KG1 (cell line): ENCODE results near the gene CHMP4B.

Experiments
- DNase-seq: peaks from one replicate; lab custom pipeline; 2025; lab: John Stamatoyannopoulos, UW

Gene CHMP4B

DNA sequence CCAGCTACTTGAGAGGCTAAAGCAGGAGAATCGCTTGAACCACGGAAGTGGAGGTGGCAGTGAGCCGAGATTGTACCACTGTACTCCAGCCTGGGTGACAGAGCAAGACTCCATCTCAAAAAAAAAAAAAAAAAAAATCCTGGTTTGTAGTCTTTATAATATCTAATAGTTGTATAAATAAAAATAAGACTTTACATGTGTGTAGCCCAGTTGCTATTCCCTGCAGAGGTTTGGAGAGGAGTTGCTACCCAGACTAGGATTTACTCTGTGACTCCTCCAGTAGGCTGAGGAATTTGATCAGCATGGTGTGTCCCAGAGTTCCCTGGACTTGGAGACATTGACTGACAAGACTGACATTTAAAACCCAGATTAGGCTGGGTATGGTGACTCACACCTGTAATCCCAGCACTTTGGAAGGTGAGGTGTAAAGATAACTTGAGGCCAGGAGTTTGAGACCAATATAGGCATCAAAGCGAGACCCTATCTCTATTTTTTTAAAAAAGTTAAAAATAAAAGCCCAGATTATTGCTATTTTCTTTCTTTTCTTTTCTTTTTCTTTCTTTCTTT, 10.2 kb downstream of the CHMP4B start:
- DNase-seq, result no peak

GRCh38 chr20:33822423-33822822, 11.3 kb downstream of the CHMP4B start:
- no peak for DNase-seq

DNA sequence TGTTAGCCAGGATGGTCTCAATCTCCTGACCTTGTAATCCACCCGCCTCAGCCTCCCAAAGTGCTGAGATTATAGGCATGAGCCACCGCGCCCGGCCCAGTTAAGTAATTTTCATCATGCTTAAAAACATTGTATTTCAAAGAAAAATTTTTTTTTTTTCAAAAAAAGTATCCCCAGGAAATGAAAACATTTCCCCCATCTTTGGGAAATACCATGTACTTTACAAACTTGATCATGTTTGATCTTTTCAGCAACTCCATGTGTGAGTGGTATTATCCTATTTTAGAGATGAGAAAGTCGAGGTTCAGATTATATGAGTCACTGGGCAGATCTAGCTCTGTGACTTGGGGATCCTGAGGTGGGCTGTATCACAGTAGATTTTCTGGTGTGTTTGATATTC, 11.8 kb downstream of the CHMP4B start:
- DNase-seq, result no peak

- DNase-seq, result no peak
These were observed 13.7 kb downstream of the CHMP4B start for GRCh38 chr20:33824852-33825251.

GRCh38 chr20:33825340-33826269, 14.5 kb downstream of the CHMP4B start:
- no peak for DNase-seq

DNA sequence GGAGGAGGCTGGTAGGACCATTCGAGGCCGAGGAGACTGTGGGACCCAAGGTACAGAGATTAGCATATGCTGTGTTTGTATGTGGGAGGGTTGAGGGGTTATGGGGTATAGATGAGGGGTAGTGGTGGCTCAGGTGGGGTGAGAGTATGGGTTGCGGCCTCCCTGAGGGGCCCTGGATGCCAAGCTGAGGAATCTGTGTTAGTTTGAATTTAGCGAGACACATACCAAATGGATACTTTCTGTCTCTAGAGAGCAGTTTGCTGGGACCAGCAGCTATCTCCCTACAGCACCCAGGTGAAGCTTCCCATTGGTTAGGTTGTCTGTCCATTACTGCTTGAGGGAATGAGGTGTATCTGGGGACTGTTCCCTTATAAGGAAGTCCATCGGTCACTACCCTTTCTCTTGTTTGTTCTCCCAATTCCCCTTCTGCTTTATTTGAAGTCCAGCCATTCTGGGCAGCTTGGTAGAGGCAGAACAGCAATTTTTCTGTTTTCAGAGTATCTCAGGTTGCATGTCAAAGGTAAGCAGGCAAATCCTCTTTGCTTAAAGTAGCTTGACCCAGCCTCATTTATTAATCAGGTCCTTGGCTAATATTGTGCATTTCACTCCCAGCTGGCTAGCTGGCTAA, 15.2 kb downstream of the CHMP4B start:
- no peak for DNase-seq

- no peak for DNase-seq
These were observed 16.0 kb downstream of the CHMP4B start for GRCh38 chr20:33827109-33827508.

- no peak for DNase-seq
These were observed 16.6 kb downstream of the CHMP4B start for GRCh38 chr20:33827634-33828325.

GRCh38 chr20:33828326-33828844, 17.2 kb downstream of the CHMP4B start:
- no peak for DNase-seq

DNA sequence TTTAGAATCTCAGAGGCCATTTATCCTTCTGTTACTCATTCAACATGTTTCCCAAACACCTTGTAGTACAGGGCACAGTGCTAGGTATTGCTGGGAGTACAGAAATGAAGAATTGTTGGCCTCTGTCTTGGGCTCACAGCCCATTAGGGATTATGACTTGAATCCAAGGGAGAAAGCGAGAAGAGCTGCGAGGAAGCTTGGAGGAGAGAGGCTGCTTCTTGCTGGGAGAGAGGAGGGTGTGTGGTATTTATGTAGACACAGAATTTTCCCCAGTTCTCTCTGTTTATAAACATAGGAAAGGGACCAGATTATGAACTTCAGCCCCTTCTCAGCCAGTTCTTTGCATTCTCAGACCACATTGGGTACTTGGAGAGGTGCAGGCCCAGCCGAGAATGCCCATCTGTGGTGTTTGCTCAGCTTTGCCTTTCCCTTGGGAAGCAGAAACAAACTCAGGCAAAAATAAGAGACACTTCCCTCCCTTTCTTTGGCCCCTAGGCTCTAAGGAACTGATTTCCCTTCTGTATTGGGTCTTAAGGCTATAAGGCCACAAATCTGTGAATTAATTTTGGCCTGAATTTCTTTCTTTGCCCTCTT, 17.9 kb downstream of the CHMP4B start:
- DNase-seq, result no peak

DNA sequence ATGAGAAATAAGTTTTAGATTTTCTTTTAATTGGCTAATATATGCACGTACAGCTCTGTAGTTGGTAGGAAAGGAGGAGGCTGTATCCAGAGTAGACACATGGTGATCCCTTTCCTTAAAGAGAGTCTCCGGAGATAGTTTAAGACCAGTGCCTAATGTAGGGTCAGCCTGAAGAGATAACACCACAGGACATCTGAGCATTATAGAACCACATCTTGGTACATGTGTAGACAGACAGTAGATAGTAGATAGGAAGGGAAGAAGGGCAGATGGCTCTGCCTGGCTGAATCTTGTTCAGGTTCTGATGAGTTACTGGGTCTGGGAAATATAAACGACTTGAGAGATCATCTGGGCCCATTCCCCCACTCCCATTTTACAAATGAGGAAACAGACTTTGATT, 18.5 kb downstream of the CHMP4B start:
- DNase-seq, result no peak

GRCh38 chr20:33830371-33830770, 19.2 kb downstream of the CHMP4B start:
- no peak for DNase-seq

DNA sequence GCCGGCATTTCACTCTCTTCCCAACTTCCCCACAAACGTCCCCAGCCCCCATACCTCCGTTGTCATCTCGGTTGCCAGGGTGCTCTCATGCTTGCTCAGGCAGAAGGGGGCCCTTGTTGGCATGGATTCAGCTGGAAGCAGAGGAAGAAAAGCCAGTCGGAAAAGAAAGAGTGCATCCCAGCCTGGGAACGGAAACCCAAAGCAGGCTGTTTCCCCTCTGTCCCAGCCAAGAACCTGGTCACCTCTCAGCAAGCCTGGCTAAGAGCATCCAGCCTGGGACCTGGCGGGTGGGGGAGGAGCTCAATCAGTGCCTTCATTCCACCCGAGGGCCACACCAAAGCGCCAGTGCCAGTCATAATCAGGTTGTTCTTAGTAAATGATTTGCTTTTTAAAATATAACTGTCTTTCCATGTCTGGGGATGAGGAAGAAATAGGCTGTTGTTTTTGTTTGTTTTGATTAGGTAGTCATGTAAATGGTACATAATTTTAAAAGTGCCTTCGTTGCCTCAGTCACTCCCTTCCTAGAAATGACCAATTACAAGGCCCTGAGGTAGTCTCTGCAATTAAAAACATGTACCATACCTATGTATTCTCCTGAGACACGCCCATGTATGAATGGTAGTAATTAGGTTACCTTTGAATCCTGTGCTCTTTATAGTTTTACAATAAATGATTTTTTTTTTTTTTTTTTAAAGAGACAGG, 21.1 kb downstream of the CHMP4B start:
- no peak for DNase-seq

DNA sequence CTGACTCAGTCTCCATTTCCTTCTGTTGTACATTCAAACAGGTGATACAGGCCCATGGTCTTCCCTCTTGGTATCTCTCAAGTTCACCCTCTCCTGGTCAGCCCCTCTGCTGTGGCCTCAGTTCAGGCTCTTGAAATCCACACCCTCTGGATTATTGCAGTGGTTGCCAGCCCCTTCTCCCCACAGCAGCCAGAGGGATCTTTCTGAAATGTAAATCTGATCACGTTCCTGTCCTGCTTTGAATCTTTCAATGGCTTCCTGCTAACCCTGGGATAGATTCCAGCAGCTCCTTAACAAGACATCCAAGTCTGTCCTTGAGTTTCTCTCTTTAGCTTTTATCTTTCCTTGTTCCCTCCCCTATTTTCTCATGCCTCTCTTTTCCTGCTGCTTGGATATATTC, 22.2 kb downstream of the CHMP4B start:
- DNase-seq, result no peak

- DNase-seq, result no peak
These were observed 24.5 kb downstream of the CHMP4B start for GRCh38 chr20:33835615-33836172.

DNA sequence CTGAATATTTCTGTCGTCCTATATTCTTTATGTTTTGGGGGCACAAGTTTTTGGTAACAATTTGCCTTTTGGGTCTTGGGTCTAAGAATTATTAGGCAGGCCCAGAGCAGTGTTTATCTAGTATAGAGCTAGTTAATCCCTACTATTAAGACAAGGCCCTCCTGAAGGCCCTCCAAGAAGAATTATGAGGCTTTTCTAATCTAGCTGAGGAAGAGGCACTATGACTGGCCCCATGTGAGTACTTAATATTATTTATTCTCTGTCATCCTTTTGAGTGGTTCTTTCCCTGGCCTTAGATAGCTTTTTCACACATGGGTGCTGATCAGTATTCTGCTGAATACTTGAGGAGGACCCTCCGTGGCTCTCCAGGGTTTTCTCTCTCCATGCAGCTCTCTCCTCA, 25.1 kb downstream of the CHMP4B start:
- no peak for DNase-seq

GRCh38 chr20:33837096-33837830, 26.1 kb downstream of the CHMP4B start:
- no peak for DNase-seq

- no peak for DNase-seq
These were observed 27.1 kb downstream of the CHMP4B start for GRCh38 chr20:33838035-33838864.

- no peak for DNase-seq
These were observed 28.4 kb downstream of the CHMP4B start for GRCh38 chr20:33839591-33839990.
